Peyer's patch (tissue), 4 donors: ENCODE results near the gene DNASE1L2. TPM values are rescaled to one million over a fixed set of nuclear protein-coding genes. Genes with fewer than 3 reads are reported as not detected.
"Not testable (repeated sequence)": the region's sequence is repeated elsewhere in the genome, so short reads cannot be mapped to it uniquely, and the experiment has no call there.

Experiments used
- DNase-seq, 3 donors: peaks; one replicate each; pipeline ENCODE4 v3.0.0-alpha.2; 2017 to 2019
- H3K27ac ChIP-seq, 4 donors: fragments of 200-600 bp; sonication (generic); one replicate each; pipeline ENCODE4 v1.5.1; 2016 to 2019
- H3K27me3 ChIP-seq, 2 donors: fragments of 200-600 bp; sonication (generic); one replicate each; pipeline ENCODE4 v1.5.1; 2019
- H3K36me3 ChIP-seq, 3 donors: fragments of 200-600 bp; sonication (generic); one replicate each; pipeline ENCODE4 v1.5.1; 2016 to 2019
- H3K4me1 ChIP-seq, 4 donors: fragments of 200-600 bp; sonication (generic); one replicate each; pipeline ENCODE4 v1.5.1; 2016 to 2019
- H3K4me3 ChIP-seq, 4 donors: fragments of 200-600 bp; sonication (generic); 1 replicate in 3 of 4; 2 replicates in 1 of 4; pipeline ENCODE4 v1.5.1; 2016 to 2019; ENCODE audit warnings: mild to moderate bottlenecking in 1 of 4
- H3K9me3 ChIP-seq, 4 donors: fragments of 200-600 bp; sonication (generic); one replicate each; pipeline ENCODE4 v1.5.1; 2016 to 2019; ENCODE audit warnings: mild to moderate bottlenecking in 1 of 4
- CTCF ChIP-seq, 6 experiments: fragments of 450-650 bp in 4 of 6; fragments of 200-600 bp in 2 of 6; sonication (generic) in 1 of 6; IDR thresholded peaks; one replicate each; pipeline ENCODE4 v1.5.1; 2017 to 2019; ENCODE audit warnings: antibody characterized with exemption in 6 of 6, mild to moderate bottlenecking in 3 of 6, moderate library complexity in 1 of 6
- POLR2A ChIP-seq, 2 donors: fragments of 450-650 bp; IDR thresholded peaks; one replicate each; pipeline ENCODE4 v1.5.1; 2017; ENCODE audit warnings: antibody characterized with exemption in 2 of 2, mild to moderate bottlenecking in 2 of 2, moderate library complexity in 2 of 2
- total RNA-seq, 4 donors: library from RNA; depleted of rRNA; stranded (reverse); fragments of >200 nt; gene quantifications; one replicate each; pipeline ENCODE4 v1.1.0, GENCODE V29; 2016

Gene DNASE1L2
- total RNA-seq, 4 donors from 2014 or later = 2.0 to 2.8 (median 2.5) TPM; not detected in 1

GRCh38 chr16:2199095-2199494 is 37.1 kb upstream of the DNASE1L2 start:
- Histone ChIP-seq H3K27me3 (peaks cover 0 to 27% of the 10 kb centered on the region in 2 donors), H3K27ac (no peak overlapping the region), H3K9me3 (no peaks in the 10 kb centered on the region), H3K4me1 (peaks cover 0 to 19% (median 13%) of the 10 kb centered on the region in 4 donors), H3K4me3 (no peak overlapping the region), H3K36me3 (no peaks in the 10 kb centered on the region)
- no peak for DNase-seq
- TF ChIP-seq POLR2A (IDR thresholded peaks at IDR 0.05) (no peak), CTCF (IDR thresholded peaks at IDR 0.05) (no peak)

GRCh38 chr16:2199621-2200139 is 36.6 kb upstream of the DNASE1L2 start:
- no peak for TF ChIP-seq POLR2A (IDR thresholded peaks at IDR 0.05)
- no peak for TF ChIP-seq CTCF (IDR thresholded peaks at IDR 0.05)
- no peaks in the 10 kb centered on the region for H3K9me3 ChIP-seq
- peaks cover 0 to 23% (median 13%) of the 10 kb centered on the region in 4 donors for H3K4me1 ChIP-seq
- H3K27me3 ChIP-seq = peaks cover 0 to 26% of the 10 kb centered on the region in 2 donors
- DNase-seq = no peak
- H3K36me3 ChIP-seq = no peaks in the 10 kb centered on the region
- no peak overlapping the region for H3K4me3 ChIP-seq
- no peak overlapping the region for H3K27ac ChIP-seq

- Histone ChIP-seq H3K4me1 (peaks cover 0 to 18% (median 9%) of the 10 kb centered on the region in 4 donors), H3K27me3 (peaks cover 0 to 20% of the 10 kb centered on the region in 2 donors), H3K27ac (no peak overlapping the region), H3K36me3 (no peaks in the 10 kb centered on the region), H3K9me3 (no peaks in the 10 kb centered on the region), H3K4me3 (no peak overlapping the region)
- no peak for DNase-seq
- TF ChIP-seq POLR2A (IDR thresholded peaks at IDR 0.05) (no peak), CTCF (IDR thresholded peaks at IDR 0.05) (no peak)
Measured at GRCh38 chr16:2200313-2200712, 35.9 kb upstream of the DNASE1L2 start.

- H3K4me3 ChIP-seq, H3K9me3 ChIP-seq, H3K27me3 ChIP-seq, H3K27ac ChIP-seq, DNase-seq: not testable (repeated sequence)
- peaks cover 0 to 18% (median 6%) of the 10 kb centered on the region in 4 donors for H3K4me1 ChIP-seq
- H3K36me3 ChIP-seq = peaks cover 0 to 18% (median 0%) of the 10 kb centered on the region in 3 donors
Measured at GRCh38 chr16:2203119-2203688, 33.0 kb upstream of the DNASE1L2 start.

- TF ChIP-seq POLR2A (IDR thresholded peaks at IDR 0.05) = no peak
- TF ChIP-seq CTCF (IDR thresholded peaks at IDR 0.05) = no peak
- no peaks in the 10 kb centered on the region for H3K9me3 ChIP-seq
- no peaks in the 10 kb centered on the region for H3K27me3 ChIP-seq
- no peak for DNase-seq
- peaks cover 0 to 32% (median 0%) of the 10 kb centered on the region in 3 donors for H3K36me3 ChIP-seq
- peaks cover 0 to 18% (median 6%) of the 10 kb centered on the region in 4 donors for H3K4me1 ChIP-seq
- H3K27ac ChIP-seq = peak overlapping the region; percentile 84 to 99 (median 96)
- peak overlapping the region; percentile 59 to 98 (median 82) for H3K4me3 ChIP-seq
Measured at GRCh38 chr16:2204416-2205103, 31.7 kb upstream of the DNASE1L2 start.
